ENCODE measurements around the gene FAM120B. TPM values are rescaled to one million over a fixed set of nuclear protein-coding genes. Genes with fewer than 3 reads are reported as not detected.
A peak's percentile ranks its signal among the peaks of the same experiment; 100 is the strongest.

Gene FAM120B
- total RNA-seq, 4 donors from 2014 or later: 10.7 to 17.0 (median 13.5) TPM

DNA sequence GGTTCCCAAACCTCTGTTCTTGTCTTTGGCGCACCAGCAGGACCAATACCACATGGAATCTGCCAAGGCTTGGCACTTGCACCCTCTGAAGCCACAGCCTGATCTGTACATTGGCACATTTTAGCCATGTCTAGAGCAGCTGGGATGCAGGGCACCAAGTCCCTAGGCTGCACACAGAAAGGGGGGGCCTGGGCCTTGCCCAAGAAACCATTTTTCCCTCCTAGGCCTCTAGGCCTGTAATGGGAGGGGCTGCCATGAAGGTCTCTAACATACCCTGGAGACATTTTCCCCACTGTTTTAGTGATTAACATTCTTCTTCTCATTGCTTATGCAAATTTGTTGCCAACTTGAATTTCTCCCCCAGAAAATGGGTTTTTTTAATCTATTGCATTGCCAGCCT, 5.4 kb upstream of the FAM120B start:
- intact Hi-C loops (cut with DNase I; ENCODE audit: low total_unique reads) (no loop called here), in situ Hi-C loops (cut with MboI; ENCODE audit: low sequenced_read_pairs in 4 of 4) (no loop called here)
- H3K4me1 ChIP-seq: peaks cover 8% of the 10 kb centered on the region in 2 donors
- ATAC-seq: no peak
- H3K9me3 ChIP-seq: no peaks in the 10 kb centered on the region
- H3K36me3 ChIP-seq: no peaks in the 10 kb centered on the region
- no peak overlapping the region for H3K27ac ChIP-seq
- no peak for DNase-seq
- no peak overlapping the region for H3K4me3 ChIP-seq
- TF ChIP-seq, protein P1, sequence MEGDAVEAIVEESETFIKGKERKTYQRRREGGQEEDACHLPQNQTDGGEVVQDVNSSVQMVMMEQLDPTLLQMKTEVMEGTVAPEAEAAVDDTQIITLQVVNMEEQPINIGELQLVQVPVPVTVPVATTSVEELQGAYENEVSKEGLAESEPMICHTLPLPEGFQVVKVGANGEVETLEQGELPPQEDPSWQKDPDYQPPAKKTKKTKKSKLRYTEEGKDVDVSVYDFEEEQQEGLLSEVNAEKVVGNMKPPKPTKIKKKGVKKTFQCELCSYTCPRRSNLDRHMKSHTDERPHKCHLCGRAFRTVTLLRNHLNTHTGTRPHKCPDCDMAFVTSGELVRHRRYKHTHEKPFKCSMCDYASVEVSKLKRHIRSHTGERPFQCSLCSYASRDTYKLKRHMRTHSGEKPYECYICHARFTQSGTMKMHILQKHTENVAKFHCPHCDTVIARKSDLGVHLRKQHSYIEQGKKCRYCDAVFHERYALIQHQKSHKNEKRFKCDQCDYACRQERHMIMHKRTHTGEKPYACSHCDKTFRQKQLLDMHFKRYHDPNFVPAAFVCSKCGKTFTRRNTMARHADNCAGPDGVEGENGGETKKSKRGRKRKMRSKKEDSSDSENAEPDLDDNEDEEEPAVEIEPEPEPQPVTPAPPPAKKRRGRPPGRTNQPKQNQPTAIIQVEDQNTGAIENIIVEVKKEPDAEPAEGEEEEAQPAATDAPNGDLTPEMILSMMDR (IDR thresholded peaks at IDR 0.05 in 4 of 5, conservative IDR thresholded peaks at IDR 0.05 in 1 of 5): no peak
- TF ChIP-seq POLR2A (IDR thresholded peaks at IDR 0.05): no peak
- H3K27me3 ChIP-seq: peaks cover 11 to 14% (median 14%) of the 10 kb centered on the region in 3 donors

DNA sequence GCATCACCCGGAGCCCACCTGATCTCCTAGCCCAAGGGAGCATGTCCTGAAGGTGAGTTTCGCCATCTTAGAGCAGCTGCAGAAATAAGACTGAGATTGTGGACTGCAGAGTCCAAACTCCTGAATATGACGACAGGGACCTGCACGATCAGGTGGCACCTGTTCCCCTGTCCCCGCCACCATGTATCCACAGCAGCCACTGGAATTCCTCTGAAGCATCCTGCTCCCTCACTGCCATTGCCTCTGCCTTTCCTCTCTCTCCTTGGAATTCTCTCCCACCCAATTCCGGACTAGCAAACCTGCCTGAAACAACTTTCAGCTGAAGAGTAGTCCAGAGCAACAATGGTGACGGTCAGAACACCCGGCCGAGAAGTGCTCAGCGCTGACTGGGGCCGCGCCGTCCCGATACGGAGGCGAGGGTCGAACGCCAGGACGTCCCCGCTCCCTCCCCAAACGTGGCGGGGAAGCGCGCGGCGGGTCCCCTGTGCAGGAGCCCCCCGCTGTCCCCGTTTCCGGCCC, 694 bp upstream of the FAM120B start:
- Histone ChIP-seq H3K36me3 (no peaks in the 10 kb centered on the region), H3K9me3 (no peaks in the 10 kb centered on the region), H3K4me3 (peak overlapping the region; percentile 72 to 95 (median 80)), H3K27me3 (no peaks in the 10 kb centered on the region), H3K27ac (peak overlapping the region; percentile 85 to 95 (median 89)), H3K4me1 (peaks cover 25 to 41% of the 10 kb centered on the region in 2 donors)
- no peak for TF ChIP-seq POLR2A (IDR thresholded peaks at IDR 0.05)
- TF ChIP-seq, protein P1 (IDR thresholded peaks at IDR 0.05 in 4 of 5, conservative IDR thresholded peaks at IDR 0.05 in 1 of 5): no peak
- intact Hi-C loops (cut with DNase I; ENCODE audit: low total_unique reads): loop anchor here (5.0 kb wide), 1 partner anchor 216 kb away; no protein-coding TSS in a partner anchor
- DNase-seq: no peak
- in situ Hi-C loops (cut with MboI; ENCODE audit: low sequenced_read_pairs in 4 of 4): no loop called here
- ATAC-seq: peak; percentile 13 to 22

DNA sequence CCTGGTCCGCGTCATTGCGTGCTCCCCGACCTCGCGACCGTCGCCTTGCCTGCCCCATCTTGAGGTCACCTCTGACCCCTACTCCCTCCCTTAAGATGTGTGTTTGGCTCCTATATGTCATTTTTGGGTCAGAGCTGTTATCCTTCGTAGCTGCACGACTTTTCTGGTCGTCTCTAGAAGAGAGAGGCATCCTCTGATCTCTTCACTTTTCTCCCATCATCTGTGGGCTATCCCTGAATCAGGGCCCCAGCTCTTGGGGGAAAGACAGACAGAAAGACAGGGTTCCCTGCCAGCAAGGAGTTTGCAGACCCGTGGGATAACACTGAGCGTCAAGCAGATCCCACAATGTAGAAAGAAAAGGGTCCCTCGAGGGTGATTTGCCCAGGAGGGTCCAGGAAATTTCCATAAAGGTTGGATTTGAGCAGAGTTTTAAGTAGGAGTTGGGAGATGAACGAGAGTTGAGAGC, 555 bp downstream of the FAM120B start:
- TF ChIP-seq POLR2A (IDR thresholded peaks at IDR 0.05): no peak
- TF ChIP-seq, protein P1 (IDR thresholded peaks at IDR 0.05 in 4 of 5, conservative IDR thresholded peaks at IDR 0.05 in 1 of 5): no peak
- H3K36me3 ChIP-seq: no peaks in the 10 kb centered on the region
- H3K4me1 ChIP-seq: peaks cover 25 to 50% of the 10 kb centered on the region in 2 donors
- intact Hi-C loops (cut with DNase I; ENCODE audit: low total_unique reads) (loop anchor here (5.0 kb wide), 1 partner anchor 215 kb away; no protein-coding TSS in a partner anchor), in situ Hi-C loops (cut with MboI; ENCODE audit: low sequenced_read_pairs in 4 of 4) (no loop called here)
- peak overlapping the region; percentile 85 to 95 (median 89) for H3K27ac ChIP-seq
- DNase-seq: no peak
- peak overlapping the region; percentile 79 to 98 (median 88) for H3K4me3 ChIP-seq
- H3K9me3 ChIP-seq: no peaks in the 10 kb centered on the region
- H3K27me3 ChIP-seq: no peaks in the 10 kb centered on the region
- ATAC-seq: no peak

DNA sequence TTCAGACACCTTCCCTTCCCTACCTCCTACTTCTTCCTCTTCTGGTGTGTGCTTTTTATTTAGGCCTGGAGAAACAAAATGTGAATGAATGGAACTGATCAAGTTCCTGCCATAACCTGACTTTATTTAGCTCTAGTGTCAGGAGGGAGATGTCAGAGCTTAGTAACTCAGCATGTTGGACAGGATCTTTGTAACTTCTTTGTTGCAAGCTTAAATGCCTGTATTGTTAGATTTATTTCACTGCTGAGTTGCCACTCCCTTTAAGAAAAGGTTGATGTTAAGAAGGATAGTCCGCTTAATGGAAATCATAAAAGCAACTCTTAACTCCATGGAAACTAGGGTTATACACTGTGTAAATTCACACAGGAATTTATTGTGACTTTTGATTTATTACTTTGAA, 2.2 kb downstream of the FAM120B start:
- no peak for ATAC-seq
- intact Hi-C loops (cut with DNase I; ENCODE audit: low total_unique reads): loop anchor here (5.0 kb wide), 1 partner anchor 214 kb away; no protein-coding TSS in a partner anchor

More for the DNA sequence above, 2.2 kb downstream of the FAM120B start:
- H3K9me3 ChIP-seq: no peaks in the 10 kb centered on the region
- H3K36me3 ChIP-seq: no peaks in the 10 kb centered on the region
- no peaks in the 10 kb centered on the region for H3K27me3 ChIP-seq
- H3K4me1 ChIP-seq: peaks cover 33 to 61% of the 10 kb centered on the region in 2 donors
- TF ChIP-seq POLR2A (IDR thresholded peaks at IDR 0.05): no peak
- TF ChIP-seq, protein P1 (IDR thresholded peaks at IDR 0.05 in 4 of 5, conservative IDR thresholded peaks at IDR 0.05 in 1 of 5): no peak
- H3K27ac ChIP-seq: no peak overlapping the region
- no peak overlapping the region for H3K4me3 ChIP-seq
- in situ Hi-C loops (cut with MboI; ENCODE audit: low sequenced_read_pairs in 4 of 4): no loop called here
- DNase-seq: no peak

Data from gastrocnemius medialis (tissue), 4 donors.